ENCODE measurements around the gene CIZ1. TPM values are rescaled to one million over a fixed set of nuclear protein-coding genes. Genes with fewer than 3 reads are reported as not detected.

The CIZ1 gene
- total and polyA plus RNA-seq, 2 of the 13 experiments (the other 11 are each of a cell fraction or from before 2014, with no cell fraction given) = 30.6 to 50.3 TPM

- TF ChIP-seq ZC3H4 (CRISPR knock-in tag; IDR thresholded peaks at IDR 0.05; ENCODE audit: borderline replicate concordance) (no peak), ZNF572 (CRISPR knock-in tag; IDR thresholded peaks at IDR 0.05) (no peak), SATB2 (CRISPR knock-in tag; IDR thresholded peaks at IDR 0.05) (no peak), MAF1 (CRISPR knock-in tag; IDR thresholded peaks at IDR 0.05; ENCODE audit: borderline replicate concordance) (no peak), NCOA5 (CRISPR knock-in tag; IDR thresholded peaks at IDR 0.05) (no peak), ZNF264 (CRISPR knock-in tag; IDR thresholded peaks at IDR 0.05) (no peak), CHCHD3 (CRISPR knock-in tag; IDR thresholded peaks at IDR 0.05) (no peak), ZNF230 (CRISPR knock-in tag; IDR thresholded peaks at IDR 0.05) (no peak), BRF2 (CRISPR knock-in tag; IDR thresholded peaks at IDR 0.05) (no peak)
Measured at GRCh38 chr9:128174062-128174461, 17.3 kb downstream of the CIZ1 start (continued).

GRCh38 chr9:128169925-128170324, 21.4 kb downstream of the CIZ1 start:
- Histone ChIP-seq H3K4me1 (ENCODE audit: insufficient read depth, low read length) (no peaks in the 10 kb centered on the region), H3K4me2 (ENCODE audit: low read depth, low read length) (no peak overlapping the region), H3K36me3 (replicated peaks in 1 of 2; ENCODE audit: control insufficient read depth in 1 of 2, insufficient read depth in 2 of 2, low read length in 2 of 2) (peaks cover 15 to 50% of the 10 kb centered on the region in 2 experiments; a peak in 4 of 5 replicates), H3K27me3 (ENCODE audit: control insufficient read depth in 1 of 2, insufficient read depth in 2 of 2, low read length in 2 of 2) (no peaks in the 10 kb centered on the region), H3K4me3 (replicated peaks in 1 of 3; ENCODE audit: insufficient read depth in 1 of 3, low read depth in 2 of 3, low read length in 3 of 3) (no peak overlapping the region), H3K79me2 (ENCODE audit: insufficient read depth, low read length) (no peaks in the 10 kb centered on the region), H3K9ac (ENCODE audit: insufficient read depth, low read depth, low read length) (no peak overlapping the region), H3K9me3 (ENCODE audit: low read length) (no peaks in the 10 kb centered on the region), H4K20me1 (ENCODE audit: insufficient read depth, low read length) (no peaks in the 10 kb centered on the region), H2AFZ (ENCODE audit: low read length) (no peak overlapping the region), H3K27ac (ENCODE audit: extremely low read length, insufficient read depth, low read length) (no peak overlapping the region)
- in situ Hi-C loops (cut with HindIII; ENCODE audit: extremely low pct_ligation_motif_present, low pct_unique_long_range_greater_than_20kb) (no loop called here), intact Hi-C loops (cut with micrococcal nuclease; ENCODE audit: unreplicated experiment) (no loop called here)
- ChIA-PET POLR2A (interaction anchor here (2.8 kb wide), 1 partner anchor 10 kb away, joined by 9 read pairs; the partner anchor contains the start of gene BBLN), CTCF (ENCODE audit: low intra/inter-chr PET ratio, low total read pairs) (no interaction called here)
- FAIRE-seq (no peak), DNase-seq (ENCODE audit: low spot score) (no peak), ATAC-seq (no peak)
- 91% methylated on average over 8 of the region's 8 CpGs for WGBS (ENCODE audit: low lambda C conversion rate)
- BruUV-seq (replicated peaks) = no TSS peak
- TF ChIP-seq ONECUT2 (CRISPR knock-in tag; IDR thresholded peaks at IDR 0.05) (no peak), EZH2 (conservative IDR thresholded peaks at IDR 0.05; ENCODE audit: low read depth, low read length) (no peak), ZNF24 (IDR thresholded peaks at IDR 0.05) (no peak), THAP7 (CRISPR knock-in tag; IDR thresholded peaks at IDR 0.05) (no peak), ZNF768 (CRISPR knock-in tag; IDR thresholded peaks at IDR 0.05) (no peak), ZNF891 (CRISPR knock-in tag; IDR thresholded peaks at IDR 0.05) (no peak), REST (IDR thresholded peaks at IDR 0.05; ENCODE audit: borderline replicate concordance in 1 of 2, low read depth in 1 of 2, low read length in 2 of 2) (no peak), ZNF510 (CRISPR knock-in tag; IDR thresholded peaks at IDR 0.05; ENCODE audit: low read depth) (no peak), ZNF577 (CRISPR knock-in tag; IDR thresholded peaks at IDR 0.05; ENCODE audit: borderline replicate concordance, low read depth) (no peak), ZNF496 (CRISPR knock-in tag; IDR thresholded peaks at IDR 0.05; ENCODE audit: insufficient replicate concordance) (no peak), ESRRA (CRISPR knock-in tag; IDR thresholded peaks at IDR 0.05; ENCODE audit: low read depth) (no peak)

All from HepG2 (cell line).